ENCODE measurements around the gene NEDD4L. TPM values are rescaled to one million over a fixed set of nuclear protein-coding genes. Genes with fewer than 3 reads are reported as not detected.

Gene NEDD4L
- total and polyA plus RNA-seq, 4 experiments from 2014 or later = 2.8 to 4.1 (median 3.8) TPM

GRCh38 chr18:58300867-58301266 is 256.8 kb downstream of the NEDD4L start:
- intact Hi-C loops (cut with micrococcal nuclease) = no loop called here
- CTCF ChIA-PET (ENCODE audit: partially characterized antibody) = interaction anchor here (0.7 to 4.9 kb wide), 3 partner anchors 8 to 25 kb away, joined by 3 to 19 read pairs (median 3); no protein-coding TSS in a partner anchor

GRCh38 chr18:58302811-58303210 is 258.8 kb downstream of the NEDD4L start:
- Histone ChIP-seq H3K27ac (ENCODE audit: low read depth, low read length) (no peak overlapping the region), H3K4me3 (ENCODE audit: low read length in 2 of 2) (no peak overlapping the region), H3K36me3 (ENCODE audit: insufficient read depth, low read length) (no peaks in the 10 kb centered on the region), H3K27me3 (ENCODE audit: insufficient read depth, low read length) (no peaks in the 10 kb centered on the region), H3K9me3 (ENCODE audit: control insufficient read depth in 1 of 2, low read length in 2 of 2) (no peaks in the 10 kb centered on the region), H3K4me1 (ENCODE audit: insufficient read depth, low read length) (peaks cover 17% of the 10 kb centered on the region)
- no peak for DNase-seq
- ChIA-PET POLR2A (ENCODE audit: partially characterized antibody) (interaction anchor here (1.0 kb wide), 1 partner anchor 19 kb away, joined by 3 read pairs; no protein-coding TSS in a partner anchor), CTCF (ENCODE audit: partially characterized antibody) (interaction anchor here (1.0 to 4.9 kb wide), 2 partner anchors 19 to 121 kb away, joined by 5 to 19 read pairs; no protein-coding TSS in a partner anchor)
- Mint-ChIP-seq H3K27ac (peak overlapping the region in 6 of 7 donors; percentile 25 to 91 (median 51)), H3K4me3 (peak overlapping the region in 4 of 8 donors; percentile 11 to 66 (median 58)), H3K36me3 (no peaks in the 10 kb centered on the region), H3K9me3 (peaks cover 0 to 8% (median 4%) of the 10 kb centered on the region in 8 donors), H3K27me3 (peaks cover 0 to under 1% of the 10 kb centered on the region in 2 donors), H3K4me1 (peaks cover 8 to 34% (median 19%) of the 10 kb centered on the region in 4 donors)
- intact Hi-C loops (cut with micrococcal nuclease) = loop anchor here (2.0 kb wide), 1 partner anchor 20 kb away; no protein-coding TSS in a partner anchor

More at GRCh38 chr18:58300867-58301266, 256.8 kb downstream of the NEDD4L start:
- Mint-ChIP-seq H3K27me3 (peaks cover 0 to 4% of the 10 kb centered on the region in 2 donors), H3K36me3 (no peaks in the 10 kb centered on the region), H3K27ac (peak overlapping the region in 2 of 7 donors; percentile 6 to 19), H3K9me3 (peaks cover 0 to 4% (median 2%) of the 10 kb centered on the region in 8 donors), H3K4me1 (peaks cover 12 to 38% (median 20%) of the 10 kb centered on the region in 4 donors), H3K4me3 (peak overlapping the region in 1 of 8 donors; percentile 9)
- no peak for DNase-seq
- POLR2A ChIA-PET (ENCODE audit: partially characterized antibody) = no interaction called here
- no peaks in the 10 kb centered on the region for H3K36me3 ChIP-seq (ENCODE audit: insufficient read depth, low read length)
- H3K27ac ChIP-seq (ENCODE audit: low read depth, low read length) = no peak overlapping the region
- peaks cover 17% of the 10 kb centered on the region for H3K4me1 ChIP-seq (ENCODE audit: insufficient read depth, low read length)
- H3K27me3 ChIP-seq (ENCODE audit: insufficient read depth, low read length) = no peaks in the 10 kb centered on the region
- H3K9me3 ChIP-seq (ENCODE audit: control insufficient read depth in 1 of 2, low read length in 2 of 2) = no peaks in the 10 kb centered on the region
- H3K4me3 ChIP-seq (ENCODE audit: low read length in 2 of 2) = no peak overlapping the region

DNA sequence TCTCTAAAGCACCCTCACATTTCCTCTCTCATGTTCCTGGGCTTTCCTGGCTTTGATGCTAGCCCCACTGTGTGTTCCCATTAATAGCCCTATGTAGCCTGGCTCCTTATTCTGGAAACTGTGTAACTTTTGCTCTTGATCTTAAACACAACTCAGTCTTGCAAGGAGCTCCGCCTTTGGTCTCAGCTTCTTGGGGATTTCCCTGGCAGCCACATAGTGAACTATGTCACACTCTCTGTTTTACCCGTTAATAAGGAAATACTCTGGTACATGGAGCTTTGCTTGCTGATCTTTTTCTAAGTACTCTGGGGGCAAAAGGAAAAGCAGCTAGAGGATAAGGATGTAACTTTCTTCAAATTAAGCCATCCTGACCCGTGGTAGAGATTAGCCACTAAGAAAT is 259.3 kb downstream of the NEDD4L start:
- no peaks in the 10 kb centered on the region for H3K27me3 ChIP-seq (ENCODE audit: insufficient read depth, low read length)
- no peak overlapping the region for H3K27ac ChIP-seq (ENCODE audit: low read depth, low read length)
- ChIA-PET CTCF (ENCODE audit: partially characterized antibody) (interaction anchor here (1.0 to 4.9 kb wide), 2 partner anchors 18 to 122 kb away, joined by 5 to 19 read pairs; no protein-coding TSS in a partner anchor), POLR2A (ENCODE audit: partially characterized antibody) (interaction anchor here (1.0 kb wide), 1 partner anchor 19 kb away, joined by 3 read pairs; no protein-coding TSS in a partner anchor)
- H3K36me3 ChIP-seq (ENCODE audit: insufficient read depth, low read length) = no peaks in the 10 kb centered on the region
- Mint-ChIP-seq H3K36me3 (no peaks in the 10 kb centered on the region), H3K4me1 (peaks cover 7 to 32% (median 19%) of the 10 kb centered on the region in 4 donors), H3K4me3 (peak overlapping the region in 6 of 8 donors; percentile 1 to 66 (median 58)), H3K9me3 (peaks cover 0 to 8% (median 4%) of the 10 kb centered on the region in 8 donors), H3K27ac (peak overlapping the region in 6 of 7 donors; percentile 14 to 91 (median 60)), H3K27me3 (no peaks in the 10 kb centered on the region)
- peaks cover 23% of the 10 kb centered on the region for H3K4me1 ChIP-seq (ENCODE audit: insufficient read depth, low read length)
- DNase-seq = peak in 4 of 5 donors; percentile 36 to 59 (median 37)
- H3K9me3 ChIP-seq (ENCODE audit: control insufficient read depth in 1 of 2, low read length in 2 of 2) = no peaks in the 10 kb centered on the region
- intact Hi-C loops (cut with micrococcal nuclease) = loop anchor here (2.0 kb wide), 1 partner anchor 19 kb away; no protein-coding TSS in a partner anchor
- H3K4me3 ChIP-seq (ENCODE audit: low read length in 2 of 2) = no peak overlapping the region

GRCh38 chr18:58305792-58306191 is 261.8 kb downstream of the NEDD4L start:
- POLR2A ChIA-PET (ENCODE audit: partially characterized antibody) = interaction anchor here (0.6 kb wide), 1 partner anchor 108 kb away, joined by 3 read pairs; no protein-coding TSS in a partner anchor
- CTCF ChIA-PET (ENCODE audit: partially characterized antibody) = interaction anchor here (1.5 kb wide), 1 partner anchor 10 kb away, joined by 3 read pairs; no protein-coding TSS in a partner anchor
- Mint-ChIP-seq H3K27me3 (peaks cover 0 to 2% of the 10 kb centered on the region in 2 donors), H3K27ac (no peak overlapping the region), H3K4me3 (no peak overlapping the region), H3K4me1 (peaks cover 20 to 47% (median 31%) of the 10 kb centered on the region in 4 donors), H3K9me3 (peaks cover 0 to 8% (median 4%) of the 10 kb centered on the region in 8 donors), H3K36me3 (no peaks in the 10 kb centered on the region)
- no peaks in the 10 kb centered on the region for H3K36me3 ChIP-seq (ENCODE audit: insufficient read depth, low read length)
- intact Hi-C loops (cut with micrococcal nuclease) = no loop called here
- no peak for DNase-seq
- H3K9me3 ChIP-seq (ENCODE audit: control insufficient read depth in 1 of 2, low read length in 2 of 2) = no peaks in the 10 kb centered on the region
- no peaks in the 10 kb centered on the region for H3K27me3 ChIP-seq (ENCODE audit: insufficient read depth, low read length)
- H3K4me1 ChIP-seq (ENCODE audit: insufficient read depth, low read length) = peaks cover 47% of the 10 kb centered on the region
- H3K27ac ChIP-seq (ENCODE audit: low read depth, low read length) = no peak overlapping the region
- no peak overlapping the region for H3K4me3 ChIP-seq (ENCODE audit: low read length in 2 of 2)

GRCh38 chr18:58307441-58307840 is 263.4 kb downstream of the NEDD4L start:
- Histone ChIP-seq H3K9me3 (ENCODE audit: control insufficient read depth in 1 of 2, low read length in 2 of 2) (no peaks in the 10 kb centered on the region), H3K27ac (ENCODE audit: low read depth, low read length) (no peak overlapping the region), H3K4me1 (ENCODE audit: insufficient read depth, low read length) (peaks cover 63% of the 10 kb centered on the region), H3K27me3 (ENCODE audit: insufficient read depth, low read length) (no peaks in the 10 kb centered on the region), H3K36me3 (ENCODE audit: insufficient read depth, low read length) (no peaks in the 10 kb centered on the region), H3K4me3 (ENCODE audit: low read length in 2 of 2) (no peak overlapping the region)
- H3K27me3 Mint-ChIP-seq = peaks cover 0 to 2% of the 10 kb centered on the region in 2 donors
- H3K27ac Mint-ChIP-seq = peak overlapping the region in 1 of 7 donors; percentile 21
- H3K4me1 Mint-ChIP-seq = peaks cover 27 to 58% (median 41%) of the 10 kb centered on the region in 4 donors
- CTCF ChIA-PET (ENCODE audit: partially characterized antibody) = interaction anchor here (0.9 to 1.7 kb wide), 3 partner anchors 9 to 457 kb away, joined by 3 to 6 read pairs (median 3); no protein-coding TSS in a partner anchor
- intact Hi-C loops (cut with micrococcal nuclease) = no loop called here
- peaks cover 0 to 8% (median 4%) of the 10 kb centered on the region in 8 donors for H3K9me3 Mint-ChIP-seq
- H3K36me3 Mint-ChIP-seq = no peaks in the 10 kb centered on the region
- no peak overlapping the region for H3K4me3 Mint-ChIP-seq
- no peak for DNase-seq
- POLR2A ChIA-PET (ENCODE audit: partially characterized antibody) = no interaction called here

- peak overlapping the region in 1 of 7 donors; percentile 42 for H3K27ac Mint-ChIP-seq
- H3K9me3 ChIP-seq (ENCODE audit: control insufficient read depth in 1 of 2, low read length in 2 of 2) = no peaks in the 10 kb centered on the region
- H3K36me3 Mint-ChIP-seq = no peaks in the 10 kb centered on the region
- H3K4me3 ChIP-seq (ENCODE audit: low read length in 2 of 2) = no peak overlapping the region
- H3K27me3 Mint-ChIP-seq = peaks cover 0 to 2% of the 10 kb centered on the region in 2 donors
- POLR2A ChIA-PET (ENCODE audit: partially characterized antibody) = no interaction called here
- no peaks in the 10 kb centered on the region for H3K36me3 ChIP-seq (ENCODE audit: insufficient read depth, low read length)
- intact Hi-C loops (cut with micrococcal nuclease) = no loop called here
- peaks cover 58% of the 10 kb centered on the region for H3K4me1 ChIP-seq (ENCODE audit: insufficient read depth, low read length)
- H3K4me1 Mint-ChIP-seq = peaks cover 21 to 59% (median 38%) of the 10 kb centered on the region in 4 donors
- CTCF ChIA-PET (ENCODE audit: partially characterized antibody) = interaction anchor here (1.5 kb wide), 1 partner anchor 8 kb away, joined by 3 read pairs; no protein-coding TSS in a partner anchor
- DNase-seq = no peak
- H3K9me3 Mint-ChIP-seq = peaks cover 0 to 8% (median 4%) of the 10 kb centered on the region in 8 donors
- no peak overlapping the region for H3K4me3 Mint-ChIP-seq
- no peak overlapping the region for H3K27ac ChIP-seq (ENCODE audit: low read depth, low read length)
- H3K27me3 ChIP-seq (ENCODE audit: insufficient read depth, low read length) = no peaks in the 10 kb centered on the region
Observed at GRCh38 chr18:58308463-58308862, 264.4 kb downstream of the NEDD4L start.

DNA sequence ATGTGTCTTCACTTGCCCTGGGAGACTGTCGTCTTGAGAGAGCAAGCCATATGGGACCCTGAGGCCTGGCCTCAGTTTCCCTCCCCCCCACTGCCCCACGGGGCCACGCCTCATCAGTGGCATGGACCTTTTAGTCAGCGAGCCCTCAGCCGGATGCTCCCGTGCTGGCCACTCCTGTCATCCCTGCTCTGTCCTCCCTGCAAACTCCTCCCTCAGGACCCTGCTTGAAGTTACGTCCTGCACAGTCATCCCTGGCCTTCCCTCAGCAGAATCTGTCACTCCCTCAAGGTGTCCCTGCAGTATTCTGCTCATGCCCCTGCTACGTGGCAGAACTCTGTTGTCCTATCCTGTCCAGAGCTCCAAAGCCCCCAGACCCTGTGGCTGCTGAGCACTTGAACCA is 265.1 kb downstream of the NEDD4L start:
- Histone ChIP-seq H3K9me3 (ENCODE audit: control insufficient read depth in 1 of 2, low read length in 2 of 2) (no peaks in the 10 kb centered on the region), H3K4me3 (ENCODE audit: low read length in 2 of 2) (no peak overlapping the region), H3K4me1 (ENCODE audit: insufficient read depth, low read length) (peaks cover 52% of the 10 kb centered on the region), H3K27me3 (ENCODE audit: insufficient read depth, low read length) (no peaks in the 10 kb centered on the region), H3K36me3 (ENCODE audit: insufficient read depth, low read length) (no peaks in the 10 kb centered on the region), H3K27ac (ENCODE audit: low read depth, low read length) (no peak overlapping the region)
- Mint-ChIP-seq H3K4me3 (peak overlapping the region in 2 of 8 donors; percentile 81 to 83), H3K9me3 (peaks cover 0 to 8% (median 4%) of the 10 kb centered on the region in 8 donors), H3K27me3 (peaks cover 0 to 2% of the 10 kb centered on the region in 2 donors), H3K36me3 (no peaks in the 10 kb centered on the region), H3K27ac (peak overlapping the region in 6 of 7 donors; percentile 42 to 91 (median 86)), H3K4me1 (peaks cover 18 to 55% (median 35%) of the 10 kb centered on the region in 4 donors)
- intact Hi-C loops (cut with micrococcal nuclease) = no loop called here
- POLR2A ChIA-PET (ENCODE audit: partially characterized antibody) = no interaction called here
- CTCF ChIA-PET (ENCODE audit: partially characterized antibody) = interaction anchor here (0.9 kb wide), 1 partner anchor 9 kb away, joined by 3 read pairs; no protein-coding TSS in a partner anchor
- no peak for DNase-seq
